Skeletal muscle cell (primary cell): ENCODE measurements around the gene NPEPPS.

Experiments
- DNase-seq: peaks from one replicate; pipeline ENCODE4 v3.0.0-alpha.2; 2010; ENCODE audit warnings: low read depth
- H3K4me3 ChIP-seq: 2 replicates; pipeline ENCODE4 v1.5.1; 2011; ENCODE audit warnings: low read depth, mild to moderate bottlenecking, control low read depth, low read length, moderate library complexity

NPEPPS gene

DNA sequence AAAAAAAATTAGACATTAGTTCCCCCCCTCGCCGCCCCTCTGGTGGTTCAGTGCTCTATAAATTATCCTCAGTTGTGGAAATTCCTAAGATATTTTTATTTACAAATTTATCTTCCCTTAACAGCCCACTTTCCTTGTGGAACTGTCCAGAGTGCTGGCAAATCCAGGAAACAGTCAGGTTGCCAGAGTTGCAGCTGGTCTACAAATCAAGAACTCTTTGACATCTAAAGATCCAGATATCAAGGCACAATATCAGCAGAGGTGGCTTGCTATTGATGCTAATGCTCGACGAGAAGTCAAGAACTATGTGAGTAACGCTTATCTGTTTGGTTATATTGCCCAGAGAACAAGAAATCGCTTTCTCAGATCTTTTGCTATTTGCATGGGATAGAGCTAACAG is 121.7 kb downstream of the NPEPPS start:
- H3K4me3 ChIP-seq = no peak overlapping the region
- no peak for DNase-seq

DNA sequence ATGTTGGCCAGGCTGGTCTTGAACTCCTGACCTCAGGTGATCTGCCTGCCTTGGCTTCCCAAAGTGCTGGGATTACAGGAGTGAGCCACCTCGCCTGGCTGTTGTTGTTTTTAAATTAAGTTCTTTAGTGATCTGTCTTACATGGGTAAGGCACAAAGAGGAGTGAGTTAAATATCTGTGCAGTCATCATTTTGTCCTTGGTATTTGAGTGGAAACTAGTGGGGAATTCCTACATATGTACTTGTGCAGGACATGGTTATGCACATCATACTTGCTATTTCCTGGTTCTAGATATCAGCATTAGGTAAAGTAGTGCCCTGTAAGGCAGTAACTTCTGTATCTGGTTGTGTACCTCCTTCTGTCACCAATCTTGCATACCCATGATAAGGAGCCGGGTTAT is 122.5 kb downstream of the NPEPPS start:
- no peak for DNase-seq
- no peak overlapping the region for H3K4me3 ChIP-seq

DNA sequence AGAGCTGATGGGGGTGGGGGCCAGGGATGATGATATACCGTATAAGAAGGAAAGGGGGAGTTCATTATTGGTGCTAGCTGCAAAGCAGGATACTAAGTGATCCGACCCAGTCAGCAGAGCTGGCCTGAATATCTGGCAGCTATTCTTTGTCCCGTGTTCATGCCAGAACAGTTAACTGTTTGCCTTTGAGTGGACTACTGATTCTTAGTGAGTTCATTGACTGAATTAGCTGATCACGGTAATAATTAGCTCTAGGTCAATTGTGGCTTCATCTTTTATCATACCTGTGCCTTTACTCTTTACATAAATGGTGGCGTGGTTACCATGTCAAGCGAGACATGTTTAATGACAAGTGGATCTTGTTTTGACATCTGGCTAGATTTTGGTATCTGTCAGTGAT is 124.1 kb downstream of the NPEPPS start:
- DNase-seq = no peak

GRCh38 chr17:47660064-47660492 is 129.2 kb downstream of the NPEPPS start:
- no peak for DNase-seq
- H3K4me3 ChIP-seq = no peak overlapping the region

More for the DNA sequence above, 124.1 kb downstream of the NPEPPS start:
- no peak overlapping the region for H3K4me3 ChIP-seq

- DNase-seq = no peak
- no peak overlapping the region for H3K4me3 ChIP-seq
Measured at GRCh38 chr17:47663912-47664623, 133.2 kb downstream of the NPEPPS start.

GRCh38 chr17:47664624-47664941 is 133.7 kb downstream of the NPEPPS start:
- no peak for DNase-seq
- H3K4me3 ChIP-seq = no peak overlapping the region

GRCh38 chr17:47665655-47666054 is 134.7 kb downstream of the NPEPPS start:
- DNase-seq = no peak
- H3K4me3 ChIP-seq = no peak overlapping the region

DNA sequence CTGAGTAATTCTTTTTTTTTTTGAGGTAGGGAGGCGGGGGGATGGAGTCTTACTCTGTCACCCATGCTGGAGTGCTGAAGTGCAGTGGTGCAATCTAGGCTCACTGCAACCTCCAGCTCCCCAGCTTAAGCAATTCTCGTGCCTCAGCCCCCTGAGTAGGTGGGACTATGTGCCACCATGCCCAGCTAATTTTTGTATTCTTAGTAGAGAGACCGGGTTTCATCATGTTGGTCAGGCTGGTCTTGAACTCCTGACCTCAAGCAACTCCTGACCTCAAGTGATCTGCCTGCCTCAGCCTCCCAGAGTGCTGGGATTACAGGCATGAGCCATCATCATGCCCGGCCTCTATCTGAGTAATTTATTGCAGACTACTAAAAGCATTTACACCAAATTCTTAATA is 138.2 kb downstream of the NPEPPS start:
- DNase-seq = no peak
- H3K4me3 ChIP-seq = no peak overlapping the region

DNA sequence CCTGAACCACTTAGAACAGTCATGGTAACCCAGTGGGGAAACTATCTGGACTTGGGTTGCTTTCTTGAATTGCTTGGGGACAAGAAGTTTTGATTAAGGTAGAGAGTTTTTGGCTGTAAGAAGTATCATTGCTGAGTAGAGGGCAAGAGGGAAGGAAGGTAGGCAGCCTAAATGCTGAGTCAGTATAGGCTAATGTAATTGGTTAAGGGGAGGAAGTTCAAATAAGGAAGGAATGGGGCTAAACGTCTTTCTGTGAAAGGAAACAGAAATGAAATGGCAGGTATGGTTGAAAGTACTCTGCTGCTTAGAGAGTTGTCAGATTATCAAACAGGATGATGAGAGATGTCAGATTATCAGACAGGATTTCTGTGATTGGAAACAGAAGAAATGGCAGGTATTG is 139.2 kb downstream of the NPEPPS start:
- DNase-seq = no peak
- H3K4me3 ChIP-seq = no peak overlapping the region
